ENCODE results near the gene DCAF4. TPM values are rescaled to one million over a fixed set of nuclear protein-coding genes. Genes with fewer than 3 reads are reported as not detected.

The DCAF4 gene
- total RNA-seq, 1 donor from 2014 or later, result 14.3 TPM

DNA sequence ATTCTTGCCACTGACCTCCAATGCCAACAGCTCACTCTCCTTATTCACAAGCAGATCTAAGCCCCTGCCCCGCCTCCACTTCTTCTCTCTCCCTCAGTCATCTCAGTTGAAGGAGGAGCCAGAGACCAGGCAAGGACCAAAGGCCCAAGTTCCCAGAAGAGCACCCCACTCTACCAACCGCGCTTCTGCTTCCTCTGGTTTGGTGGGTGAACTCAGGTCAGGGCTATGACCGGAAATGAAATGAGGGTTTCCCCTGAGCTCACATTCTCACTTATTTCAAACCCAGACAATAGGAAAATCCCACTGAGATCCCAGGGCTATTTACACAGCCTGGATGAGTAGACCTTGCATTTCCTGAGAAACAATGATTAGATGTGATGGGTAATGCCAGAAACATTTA is 42.3 kb upstream of the DCAF4 start:
- no peak overlapping the region for H3K4me3 Mint-ChIP-seq (ENCODE audit: unreplicated experiment)
- no peak for DNase-seq (ENCODE audit: extremely low spot score, unreplicated experiment)
- TF ChIP-seq, protein P1, sequence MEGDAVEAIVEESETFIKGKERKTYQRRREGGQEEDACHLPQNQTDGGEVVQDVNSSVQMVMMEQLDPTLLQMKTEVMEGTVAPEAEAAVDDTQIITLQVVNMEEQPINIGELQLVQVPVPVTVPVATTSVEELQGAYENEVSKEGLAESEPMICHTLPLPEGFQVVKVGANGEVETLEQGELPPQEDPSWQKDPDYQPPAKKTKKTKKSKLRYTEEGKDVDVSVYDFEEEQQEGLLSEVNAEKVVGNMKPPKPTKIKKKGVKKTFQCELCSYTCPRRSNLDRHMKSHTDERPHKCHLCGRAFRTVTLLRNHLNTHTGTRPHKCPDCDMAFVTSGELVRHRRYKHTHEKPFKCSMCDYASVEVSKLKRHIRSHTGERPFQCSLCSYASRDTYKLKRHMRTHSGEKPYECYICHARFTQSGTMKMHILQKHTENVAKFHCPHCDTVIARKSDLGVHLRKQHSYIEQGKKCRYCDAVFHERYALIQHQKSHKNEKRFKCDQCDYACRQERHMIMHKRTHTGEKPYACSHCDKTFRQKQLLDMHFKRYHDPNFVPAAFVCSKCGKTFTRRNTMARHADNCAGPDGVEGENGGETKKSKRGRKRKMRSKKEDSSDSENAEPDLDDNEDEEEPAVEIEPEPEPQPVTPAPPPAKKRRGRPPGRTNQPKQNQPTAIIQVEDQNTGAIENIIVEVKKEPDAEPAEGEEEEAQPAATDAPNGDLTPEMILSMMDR (IDR thresholded peaks at IDR 0.05), result no peak
- H3K4me1 Mint-ChIP-seq (ENCODE audit: unreplicated experiment), result peaks cover 20% of the 10 kb centered on the region
- no peaks in the 10 kb centered on the region for H3K27me3 Mint-ChIP-seq (ENCODE audit: unreplicated experiment)
- H3K36me3 Mint-ChIP-seq (ENCODE audit: unreplicated experiment), result no peaks in the 10 kb centered on the region
- H3K27ac Mint-ChIP-seq (ENCODE audit: unreplicated experiment), result peak overlapping the region; percentile 81
- H3K9me3 Mint-ChIP-seq (ENCODE audit: unreplicated experiment), result no peaks in the 10 kb centered on the region

DNA sequence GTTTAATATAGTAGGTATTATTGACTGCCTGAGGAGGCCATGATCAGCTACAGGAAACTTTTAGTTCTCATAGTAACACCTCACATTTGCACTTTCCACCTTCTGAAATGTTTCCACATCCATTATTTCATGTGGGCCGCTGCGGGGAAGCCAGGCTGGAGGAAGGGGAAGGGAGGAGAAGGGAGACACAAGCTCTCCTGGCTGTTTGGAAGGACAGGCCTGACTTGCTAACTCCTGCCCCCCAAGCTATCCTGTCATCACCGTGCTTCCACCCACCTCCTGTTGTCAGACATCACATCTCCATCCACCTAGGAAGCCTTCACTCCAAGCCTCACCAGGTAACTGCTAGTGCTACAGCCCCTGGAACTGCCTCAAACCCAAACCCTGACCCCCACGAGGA is 41.9 kb upstream of the DCAF4 start:
- TF ChIP-seq, protein P1 (IDR thresholded peaks at IDR 0.05), result no peak
- Mint-ChIP-seq H3K9me3 (ENCODE audit: unreplicated experiment) (no peaks in the 10 kb centered on the region), H3K27me3 (ENCODE audit: unreplicated experiment) (no peaks in the 10 kb centered on the region), H3K36me3 (ENCODE audit: unreplicated experiment) (no peaks in the 10 kb centered on the region), H3K27ac (ENCODE audit: unreplicated experiment) (peak overlapping the region; percentile 44), H3K4me3 (ENCODE audit: unreplicated experiment) (no peak overlapping the region), H3K4me1 (ENCODE audit: unreplicated experiment) (peaks cover 20% of the 10 kb centered on the region)
- no peak for DNase-seq (ENCODE audit: extremely low spot score, unreplicated experiment)

DNA sequence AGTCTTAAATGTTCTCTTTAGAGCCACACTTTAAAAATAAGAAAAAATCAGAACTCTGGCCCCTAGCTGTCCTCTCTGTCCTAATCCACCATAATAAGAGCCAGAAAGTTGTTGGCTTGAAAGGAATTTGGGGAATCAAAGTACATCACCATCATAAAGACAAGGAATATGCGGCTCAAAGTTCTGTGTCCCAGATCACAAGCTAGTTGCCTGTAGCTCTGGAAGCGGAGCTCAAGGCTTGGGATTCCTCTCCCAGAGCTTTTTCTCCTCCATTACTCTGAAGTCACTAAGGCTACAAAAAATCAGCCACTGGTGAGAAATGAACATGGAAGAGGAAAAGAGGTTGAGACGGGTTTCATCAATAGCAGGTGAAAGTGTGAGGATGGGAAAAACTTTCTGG is 38.8 kb upstream of the DCAF4 start:
- H3K36me3 Mint-ChIP-seq (ENCODE audit: unreplicated experiment), result no peaks in the 10 kb centered on the region
- H3K27me3 Mint-ChIP-seq (ENCODE audit: unreplicated experiment), result peaks cover 6% of the 10 kb centered on the region
- DNase-seq (ENCODE audit: extremely low spot score, unreplicated experiment), result no peak
- H3K9me3 Mint-ChIP-seq (ENCODE audit: unreplicated experiment), result no peaks in the 10 kb centered on the region
- no peak overlapping the region for H3K4me3 Mint-ChIP-seq (ENCODE audit: unreplicated experiment)
- H3K4me1 Mint-ChIP-seq (ENCODE audit: unreplicated experiment), result peaks cover 28% of the 10 kb centered on the region
- H3K27ac Mint-ChIP-seq (ENCODE audit: unreplicated experiment), result no peak overlapping the region
- TF ChIP-seq, protein P1 (IDR thresholded peaks at IDR 0.05), result no peak

DNA sequence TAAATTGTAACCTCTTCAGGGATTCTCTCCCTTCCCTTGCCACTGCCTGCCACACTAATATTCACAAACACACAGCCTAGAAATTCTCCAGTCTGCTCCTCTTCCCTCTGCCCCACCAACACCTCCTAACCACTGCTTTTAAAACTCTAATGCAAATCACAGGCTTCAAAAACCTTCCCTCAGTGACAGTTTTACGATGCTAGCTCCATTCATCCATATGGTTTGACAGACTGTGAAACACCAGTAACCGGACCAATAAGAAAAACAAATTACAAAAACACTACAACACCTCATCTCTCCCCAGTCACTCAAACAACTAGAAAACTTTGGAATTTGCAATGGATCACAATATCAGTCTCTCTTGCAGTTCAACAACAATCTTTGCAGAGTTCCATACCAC is 38.1 kb upstream of the DCAF4 start:
- H3K9me3 Mint-ChIP-seq (ENCODE audit: unreplicated experiment), result no peaks in the 10 kb centered on the region
- TF ChIP-seq, protein P1 (IDR thresholded peaks at IDR 0.05), result no peak
- no peak for DNase-seq (ENCODE audit: extremely low spot score, unreplicated experiment)
- no peaks in the 10 kb centered on the region for H3K36me3 Mint-ChIP-seq (ENCODE audit: unreplicated experiment)
- peaks cover 6% of the 10 kb centered on the region for H3K27me3 Mint-ChIP-seq (ENCODE audit: unreplicated experiment)
- H3K4me1 Mint-ChIP-seq (ENCODE audit: unreplicated experiment), result peaks cover 30% of the 10 kb centered on the region
- H3K4me3 Mint-ChIP-seq (ENCODE audit: unreplicated experiment), result no peak overlapping the region
- H3K27ac Mint-ChIP-seq (ENCODE audit: unreplicated experiment), result no peak overlapping the region

DNA sequence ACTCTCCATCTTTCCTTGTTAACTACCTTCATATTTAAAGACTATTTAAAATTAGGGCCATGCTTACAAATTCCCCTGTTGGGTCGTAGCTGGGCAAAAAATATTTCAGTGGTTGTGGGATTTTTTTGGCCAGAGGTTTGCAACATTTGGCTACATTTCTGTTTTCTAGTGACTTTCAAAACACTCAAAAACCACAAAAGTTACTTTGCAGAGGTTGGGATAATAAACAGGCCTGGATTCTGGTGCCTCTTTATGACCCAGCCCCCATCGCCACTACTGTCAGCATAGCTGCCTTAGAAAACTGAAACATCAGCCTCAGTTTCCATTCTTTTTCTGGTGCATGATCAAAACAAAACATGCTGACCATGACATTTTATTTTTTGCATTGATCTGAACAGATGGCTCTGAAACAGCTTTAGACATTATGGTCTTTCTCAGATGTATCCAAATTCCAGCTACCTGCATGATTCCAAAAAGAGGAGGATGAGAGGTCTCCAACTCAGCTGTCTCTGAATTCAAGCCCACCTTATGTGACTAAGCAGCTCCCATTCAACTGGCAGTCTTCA is 37.5 kb upstream of the DCAF4 start:
- Mint-ChIP-seq H3K27ac (ENCODE audit: unreplicated experiment) (no peak overlapping the region), H3K4me3 (ENCODE audit: unreplicated experiment) (no peak overlapping the region), H3K27me3 (ENCODE audit: unreplicated experiment) (peaks cover 6% of the 10 kb centered on the region), H3K4me1 (ENCODE audit: unreplicated experiment) (peaks cover 26% of the 10 kb centered on the region), H3K9me3 (ENCODE audit: unreplicated experiment) (no peaks in the 10 kb centered on the region), H3K36me3 (ENCODE audit: unreplicated experiment) (no peaks in the 10 kb centered on the region)
- TF ChIP-seq, protein P1 (IDR thresholded peaks at IDR 0.05), result no peak
- DNase-seq (ENCODE audit: extremely low spot score, unreplicated experiment), result no peak
